ENCODE data around the gene KRT79. TPM values are rescaled to one million over a fixed set of nuclear protein-coding genes. Genes with fewer than 3 reads are reported as not detected.

KRT79 gene
- total RNA-seq, 2 experiments from 2014 or later = not detected

DNA sequence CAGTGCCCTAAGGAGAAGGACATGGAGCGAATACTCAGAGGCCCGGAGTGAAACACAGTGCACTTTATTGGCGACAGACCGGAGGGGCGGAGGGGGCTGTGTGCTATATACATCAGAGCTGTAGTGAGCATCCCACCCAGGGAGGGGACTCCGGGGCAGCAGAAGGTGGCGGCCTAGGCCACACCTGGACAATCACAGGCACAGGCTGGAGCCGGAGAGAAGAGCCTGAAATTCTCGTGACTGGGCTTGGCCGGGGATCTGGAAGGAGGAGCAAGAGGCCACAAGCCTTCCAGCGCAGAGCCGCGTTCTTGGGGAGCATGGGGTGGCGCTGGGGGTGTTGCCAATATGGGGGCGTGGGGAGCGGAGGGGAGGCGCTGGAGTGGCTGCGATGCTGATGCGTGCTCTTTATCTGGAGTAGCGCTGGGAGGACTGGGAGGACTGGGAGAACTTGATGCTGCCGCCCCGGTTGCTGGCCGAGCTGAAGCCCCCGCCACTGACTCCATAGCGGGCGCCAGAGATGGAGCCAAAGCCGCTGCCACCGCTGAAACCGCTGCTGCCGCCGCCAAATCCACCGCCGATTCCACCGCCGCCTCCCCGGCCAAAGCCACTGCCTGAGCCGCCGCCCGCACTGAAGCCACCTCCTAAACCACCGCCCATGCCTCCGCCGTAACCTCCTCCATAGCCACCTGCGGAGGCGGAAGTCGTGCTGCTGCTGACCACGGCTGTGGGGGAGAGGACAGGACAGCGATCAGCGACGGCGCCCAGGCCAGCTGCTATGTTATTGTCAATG lies 44.3 kb downstream of the KRT79 start:
- no peak for DNase-seq
- peaks cover 40% of the 10 kb centered on the region for H3K27me3 Mint-ChIP-seq
- no peak overlapping the region for H3K4me3 Mint-ChIP-seq
- POLR2A ChIA-PET = no interaction called here
- peaks cover 3% of the 10 kb centered on the region for H3K4me1 Mint-ChIP-seq
- no peak overlapping the region for H3K27ac Mint-ChIP-seq
- no peaks in the 10 kb centered on the region for H3K9me3 Mint-ChIP-seq
- CTCF ChIA-PET = no interaction called here
- no peaks in the 10 kb centered on the region for H3K36me3 Mint-ChIP-seq (ENCODE audit: low read depth)

- no peak for DNase-seq
- CTCF ChIA-PET = no interaction called here
- no peaks in the 10 kb centered on the region for H3K9me3 Mint-ChIP-seq
- POLR2A ChIA-PET = no interaction called here
- no peaks in the 10 kb centered on the region for H3K4me1 Mint-ChIP-seq
- H3K27me3 Mint-ChIP-seq = peaks cover 42% of the 10 kb centered on the region
- no peaks in the 10 kb centered on the region for H3K36me3 Mint-ChIP-seq (ENCODE audit: low read depth)
- no peak overlapping the region for H3K27ac Mint-ChIP-seq
- no peak overlapping the region for H3K4me3 Mint-ChIP-seq
Observed at GRCh38 chr12:52788876-52789636, 45.1 kb downstream of the KRT79 start.

- CTCF ChIA-PET = no interaction called here
- Mint-ChIP-seq H3K4me3 (no peak overlapping the region), H3K9me3 (no peaks in the 10 kb centered on the region), H3K27me3 (peaks cover 49% of the 10 kb centered on the region), H3K27ac (no peak overlapping the region), H3K36me3 (ENCODE audit: low read depth) (no peaks in the 10 kb centered on the region), H3K4me1 (no peaks in the 10 kb centered on the region)
- no peak for DNase-seq
- POLR2A ChIA-PET = no interaction called here
Observed at GRCh38 chr12:52788192-52788875, 45.8 kb downstream of the KRT79 start.

- CTCF ChIA-PET = no interaction called here
- H3K4me3 Mint-ChIP-seq = no peak overlapping the region
- no peak overlapping the region for H3K27ac Mint-ChIP-seq
- peaks cover 51% of the 10 kb centered on the region for H3K27me3 Mint-ChIP-seq
- DNase-seq = no peak
- no peaks in the 10 kb centered on the region for H3K9me3 Mint-ChIP-seq
- POLR2A ChIA-PET = no interaction called here
- no peaks in the 10 kb centered on the region for H3K4me1 Mint-ChIP-seq
- no peaks in the 10 kb centered on the region for H3K36me3 Mint-ChIP-seq (ENCODE audit: low read depth)
Observed at GRCh38 chr12:52787324-52788191, 46.6 kb downstream of the KRT79 start.

- Mint-ChIP-seq H3K36me3 (ENCODE audit: low read depth) (no peaks in the 10 kb centered on the region), H3K4me1 (no peaks in the 10 kb centered on the region), H3K27me3 (peaks cover 40% of the 10 kb centered on the region), H3K27ac (no peak overlapping the region), H3K4me3 (no peak overlapping the region), H3K9me3 (no peaks in the 10 kb centered on the region)
- POLR2A ChIA-PET = no interaction called here
- no peak for DNase-seq
- CTCF ChIA-PET = no interaction called here
Observed at GRCh38 chr12:52784909-52785308, 49.2 kb downstream of the KRT79 start.

GRCh38 chr12:52783563-52784316 lies 50.4 kb downstream of the KRT79 start:
- H3K4me3 Mint-ChIP-seq = no peak overlapping the region
- no peaks in the 10 kb centered on the region for H3K9me3 Mint-ChIP-seq
- ChIA-PET CTCF (no interaction called here), POLR2A (no interaction called here)
- H3K36me3 Mint-ChIP-seq (ENCODE audit: low read depth) = no peaks in the 10 kb centered on the region
- no peaks in the 10 kb centered on the region for H3K4me1 Mint-ChIP-seq
- H3K27me3 Mint-ChIP-seq = peaks cover 31% of the 10 kb centered on the region
- no peak overlapping the region for H3K27ac Mint-ChIP-seq
- no peak for DNase-seq

DNA sequence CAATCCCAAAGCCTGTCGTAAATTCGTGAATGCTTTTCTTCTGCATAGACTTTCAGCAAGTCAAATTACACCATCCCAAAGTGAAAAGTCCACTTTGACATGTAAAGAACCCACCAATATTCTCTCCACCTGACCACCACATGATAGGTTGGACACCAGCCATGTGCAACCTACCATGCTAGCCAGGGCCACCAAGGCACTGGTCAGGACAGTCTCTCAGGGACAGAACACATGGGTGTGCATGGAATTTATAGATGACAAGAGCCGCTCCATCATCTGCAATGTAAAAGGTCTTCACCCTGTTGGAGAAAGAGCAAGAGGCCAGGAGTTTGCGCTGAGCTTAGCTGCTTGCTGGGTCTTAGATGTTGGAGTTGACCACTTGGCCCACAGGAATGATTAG lies 51.6 kb downstream of the KRT79 start:
- no peaks in the 10 kb centered on the region for H3K4me1 Mint-ChIP-seq
- CTCF ChIA-PET = interaction anchor here (0.7 kb wide), 1 partner anchor 14 kb away, joined by 5 read pairs; no protein-coding TSS in a partner anchor
- POLR2A ChIA-PET = no interaction called here
- H3K27me3 Mint-ChIP-seq = peaks cover 24% of the 10 kb centered on the region
- H3K27ac Mint-ChIP-seq = no peak overlapping the region
- H3K36me3 Mint-ChIP-seq (ENCODE audit: low read depth) = no peaks in the 10 kb centered on the region
- H3K9me3 Mint-ChIP-seq = no peaks in the 10 kb centered on the region
- no peak for DNase-seq
- H3K4me3 Mint-ChIP-seq = no peak overlapping the region

GRCh38 chr12:52781399-52782082 lies 52.6 kb downstream of the KRT79 start:
- H3K4me1 Mint-ChIP-seq = no peaks in the 10 kb centered on the region
- no peaks in the 10 kb centered on the region for H3K36me3 Mint-ChIP-seq (ENCODE audit: low read depth)
- H3K9me3 Mint-ChIP-seq = no peaks in the 10 kb centered on the region
- CTCF ChIA-PET = no interaction called here
- H3K4me3 Mint-ChIP-seq = no peak overlapping the region
- DNase-seq = no peak
- POLR2A ChIA-PET = no interaction called here
- no peak overlapping the region for H3K27ac Mint-ChIP-seq
- H3K27me3 Mint-ChIP-seq = peaks cover 24% of the 10 kb centered on the region

GRCh38 chr12:52779914-52780313 lies 54.2 kb downstream of the KRT79 start:
- H3K4me3 Mint-ChIP-seq = no peak overlapping the region
- no peaks in the 10 kb centered on the region for H3K9me3 Mint-ChIP-seq
- ChIA-PET CTCF (no interaction called here), POLR2A (no interaction called here)
- peaks cover 22% of the 10 kb centered on the region for H3K27me3 Mint-ChIP-seq
- no peak overlapping the region for H3K27ac Mint-ChIP-seq
- no peaks in the 10 kb centered on the region for H3K36me3 Mint-ChIP-seq (ENCODE audit: low read depth)
- DNase-seq = no peak
- no peaks in the 10 kb centered on the region for H3K4me1 Mint-ChIP-seq

GRCh38 chr12:52778833-52779232 lies 55.3 kb downstream of the KRT79 start:
- Mint-ChIP-seq H3K4me1 (no peaks in the 10 kb centered on the region), H3K9me3 (no peaks in the 10 kb centered on the region), H3K27me3 (peaks cover 16% of the 10 kb centered on the region), H3K4me3 (no peak overlapping the region), H3K27ac (no peak overlapping the region), H3K36me3 (ENCODE audit: low read depth) (no peaks in the 10 kb centered on the region)
- DNase-seq = no peak
- ChIA-PET CTCF (no interaction called here), POLR2A (no interaction called here)

GRCh38 chr12:52777566-52777965 lies 56.5 kb downstream of the KRT79 start:
- no peak overlapping the region for H3K27ac Mint-ChIP-seq
- no peaks in the 10 kb centered on the region for H3K9me3 Mint-ChIP-seq
- CTCF ChIA-PET = no interaction called here
- H3K4me1 Mint-ChIP-seq = no peaks in the 10 kb centered on the region
- DNase-seq = no peak
- no peak overlapping the region for H3K4me3 Mint-ChIP-seq
- POLR2A ChIA-PET = no interaction called here
- H3K27me3 Mint-ChIP-seq = peaks cover 11% of the 10 kb centered on the region
- H3K36me3 Mint-ChIP-seq (ENCODE audit: low read depth) = no peaks in the 10 kb centered on the region

GRCh38 chr12:52776913-52777395 lies 57.2 kb downstream of the KRT79 start, which contains the start of gene KRT76:
KRT76 (minus strand) TSS chr12:52777345; CDS start chr12:52777291, 54 bp downstream.
- no peak within 1 kb of the TSS for H3K27ac Mint-ChIP-seq
- no peaks in the 10 kb centered on the region for H3K36me3 Mint-ChIP-seq (ENCODE audit: low read depth)
- CTCF ChIA-PET = no interaction called here
- POLR2A ChIA-PET = no interaction called here
- H3K4me1 Mint-ChIP-seq = no peaks in the 10 kb centered on the region
- no peaks in the 10 kb centered on the region for H3K9me3 Mint-ChIP-seq
- no peak for DNase-seq
- no peak within 1 kb of the TSS for H3K4me3 Mint-ChIP-seq
- peaks cover 10% of the 10 kb centered on the region for H3K27me3 Mint-ChIP-seq

Data from activated CD4-positive, alpha-beta memory T cell treated with anti-CD3 and anti-CD28 coated beads, Interleukin-2, amount 10 ng/mL, durations not matched to agents 7 days and 5 days (primary cell).